PFSK-1 (cell line): Measurements from ENCODE around the gene LIMK1.

Experiments used
- FOXP2 ChIP-seq: optimal IDR thresholded peaks from 2 replicates; pipeline ENCODE3; 2011; ENCODE audit warnings: borderline replicate concordance, control low read depth, inconsistent platforms; ENCODE audit not compliant: insufficient read depth; ENCODE audit errors: extremely low read length, extremely low read depth
- POLR2AphosphoS5 ChIP-seq: IDR thresholded peaks from 2 replicates; pipeline ENCODE4 v1.6.1; 2012; ENCODE audit warnings: low read depth, mild to moderate bottlenecking, control low read depth, low read length, moderate library complexity
- SIN3A ChIP-seq: IDR thresholded peaks from 2 replicates; pipeline ENCODE4 v1.6.1; 2012; ENCODE audit warnings: mild to moderate bottlenecking, low read length, moderate library complexity, borderline replicate concordance; ENCODE audit not compliant: insufficient read depth
- TAF1 ChIP-seq: IDR thresholded peaks from 2 replicates; pipeline ENCODE4 v1.6.1; 2012; ENCODE audit warnings: low read length, control low read depth, borderline replicate concordance; ENCODE audit not compliant: insufficient read depth
- TF ChIP-seq, protein P1 (sequence below), 2 experiments: IDR thresholded peaks; 2 replicates each; pipeline versions ENCODE4 v1.6.1 to v1.8.0; 2011 to 2012; ENCODE audit warnings: low read depth in 2 of 2, low read length in 2 of 2, control low read depth in 1 of 2, inconsistent platforms in 1 of 2, mild to moderate bottlenecking in 1 of 2, moderate library complexity in 1 of 2; ENCODE audit not compliant: insufficient read depth in 1 of 2

Gene LIMK1

DNA sequence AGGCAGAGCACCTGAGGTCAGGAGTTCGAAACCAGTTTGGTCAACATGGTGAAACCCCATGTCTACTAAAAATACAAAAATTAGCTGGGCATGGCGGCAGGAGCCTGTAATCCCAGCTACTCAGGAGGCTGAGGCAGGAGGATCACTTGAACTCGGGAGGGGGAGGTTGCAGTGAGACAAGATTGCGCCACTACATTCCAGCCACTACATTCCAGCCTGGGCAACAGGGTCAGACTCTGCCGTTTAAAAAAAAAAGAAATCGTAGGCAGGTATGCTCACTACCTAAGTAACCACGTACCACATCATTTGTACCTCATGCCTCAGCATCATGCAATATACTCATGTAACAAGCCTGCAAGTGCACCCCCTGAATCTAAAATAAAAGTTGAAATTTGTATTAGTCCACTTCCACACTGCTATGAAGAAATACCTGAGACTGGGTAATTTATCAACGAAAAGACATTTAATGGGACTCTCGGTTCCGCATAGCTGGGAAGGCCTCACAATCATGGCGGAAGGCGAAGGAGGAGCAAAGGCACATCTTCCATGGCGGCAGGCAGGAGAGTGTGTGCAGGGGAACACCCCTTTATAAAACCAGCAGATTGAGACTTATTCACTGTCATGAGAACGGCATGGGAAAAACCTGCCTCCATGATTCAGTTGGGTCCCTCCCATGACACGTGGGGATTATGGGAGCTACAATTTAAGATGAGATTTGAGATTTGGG is 82.4 kb downstream of the LIMK1 start:
- no peak for TF ChIP-seq POLR2AphosphoS5
- no peak for TF ChIP-seq TAF1
- TF ChIP-seq SIN3A: no peak
- TF ChIP-seq FOXP2: no peak
- TF ChIP-seq, protein P1, sequence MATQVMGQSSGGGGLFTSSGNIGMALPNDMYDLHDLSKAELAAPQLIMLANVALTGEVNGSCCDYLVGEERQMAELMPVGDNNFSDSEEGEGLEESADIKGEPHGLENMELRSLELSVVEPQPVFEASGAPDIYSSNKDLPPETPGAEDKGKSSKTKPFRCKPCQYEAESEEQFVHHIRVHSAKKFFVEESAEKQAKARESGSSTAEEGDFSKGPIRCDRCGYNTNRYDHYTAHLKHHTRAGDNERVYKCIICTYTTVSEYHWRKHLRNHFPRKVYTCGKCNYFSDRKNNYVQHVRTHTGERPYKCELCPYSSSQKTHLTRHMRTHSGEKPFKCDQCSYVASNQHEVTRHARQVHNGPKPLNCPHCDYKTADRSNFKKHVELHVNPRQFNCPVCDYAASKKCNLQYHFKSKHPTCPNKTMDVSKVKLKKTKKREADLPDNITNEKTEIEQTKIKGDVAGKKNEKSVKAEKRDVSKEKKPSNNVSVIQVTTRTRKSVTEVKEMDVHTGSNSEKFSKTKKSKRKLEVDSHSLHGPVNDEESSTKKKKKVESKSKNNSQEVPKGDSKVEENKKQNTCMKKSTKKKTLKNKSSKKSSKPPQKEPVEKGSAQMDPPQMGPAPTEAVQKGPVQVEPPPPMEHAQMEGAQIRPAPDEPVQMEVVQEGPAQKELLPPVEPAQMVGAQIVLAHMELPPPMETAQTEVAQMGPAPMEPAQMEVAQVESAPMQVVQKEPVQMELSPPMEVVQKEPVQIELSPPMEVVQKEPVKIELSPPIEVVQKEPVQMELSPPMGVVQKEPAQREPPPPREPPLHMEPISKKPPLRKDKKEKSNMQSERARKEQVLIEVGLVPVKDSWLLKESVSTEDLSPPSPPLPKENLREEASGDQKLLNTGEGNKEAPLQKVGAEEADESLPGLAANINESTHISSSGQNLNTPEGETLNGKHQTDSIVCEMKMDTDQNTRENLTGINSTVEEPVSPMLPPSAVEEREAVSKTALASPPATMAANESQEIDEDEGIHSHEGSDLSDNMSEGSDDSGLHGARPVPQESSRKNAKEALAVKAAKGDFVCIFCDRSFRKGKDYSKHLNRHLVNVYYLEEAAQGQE (IDR thresholded peaks at IDR 0.05; ENCODE audit: insufficient read depth in 1 of 2, low read depth in 2 of 2, low read length in 2 of 2): no peak
